Renal cortex interstitium (tissue), 11 donors: ENCODE data around the gene INPP5D. TPM values are rescaled to one million over a fixed set of nuclear protein-coding genes. Genes with fewer than 3 reads are reported as not detected.
A peak's percentile ranks its signal among the peaks of the same experiment; 100 is the strongest.
"Not testable (repeated sequence)": the region's sequence is repeated elsewhere in the genome, so short reads cannot be mapped to it uniquely, and the experiment has no call there.

Experiments used
- DNase-seq, 11 donors: peaks; one replicate each; pipeline ENCODE4 v3.0.0-alpha.2; 2013; ENCODE audit warnings: low read depth in 9 of 11, low spot score in 4 of 11; ENCODE audit errors: extremely low read depth in 1 of 11
- polyA plus RNA-seq, 3 donors: library from polyadenylated mRNA; unstranded; fragments of 120-200 nt; gene quantifications; one replicate each; pipeline ENCODE4 v1.2.1, GENCODE V29; 2013; ENCODE audit not compliant: insufficient read length in 3 of 3

The INPP5D gene
- polyA plus RNA-seq, 3 donors, result 6.1 to 10.8 (median 6.9) TPM

DNA sequence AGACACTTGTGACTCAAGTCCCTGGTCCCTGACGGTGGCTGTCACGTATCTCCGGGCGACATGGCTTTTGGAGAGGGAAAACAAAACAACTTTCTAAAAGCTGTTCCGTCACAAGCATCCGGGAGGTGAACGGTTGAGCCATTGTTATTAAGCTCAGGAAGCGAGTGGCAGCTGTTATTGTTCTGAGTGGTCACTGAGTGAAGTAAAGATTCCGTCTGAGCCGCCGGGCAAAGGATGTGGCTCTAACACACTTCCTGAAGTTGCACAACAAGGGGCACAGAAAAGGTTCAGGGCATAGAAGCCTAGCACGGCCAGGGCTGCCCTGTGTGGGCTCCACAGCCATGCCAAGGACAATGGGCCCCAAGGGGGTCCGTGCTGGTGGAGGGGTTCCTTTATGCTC is 24.3 kb downstream of the INPP5D start:
- DNase-seq, result peak in 3 of 11 donors; percentile 24 to 32 (median 26)

DNA sequence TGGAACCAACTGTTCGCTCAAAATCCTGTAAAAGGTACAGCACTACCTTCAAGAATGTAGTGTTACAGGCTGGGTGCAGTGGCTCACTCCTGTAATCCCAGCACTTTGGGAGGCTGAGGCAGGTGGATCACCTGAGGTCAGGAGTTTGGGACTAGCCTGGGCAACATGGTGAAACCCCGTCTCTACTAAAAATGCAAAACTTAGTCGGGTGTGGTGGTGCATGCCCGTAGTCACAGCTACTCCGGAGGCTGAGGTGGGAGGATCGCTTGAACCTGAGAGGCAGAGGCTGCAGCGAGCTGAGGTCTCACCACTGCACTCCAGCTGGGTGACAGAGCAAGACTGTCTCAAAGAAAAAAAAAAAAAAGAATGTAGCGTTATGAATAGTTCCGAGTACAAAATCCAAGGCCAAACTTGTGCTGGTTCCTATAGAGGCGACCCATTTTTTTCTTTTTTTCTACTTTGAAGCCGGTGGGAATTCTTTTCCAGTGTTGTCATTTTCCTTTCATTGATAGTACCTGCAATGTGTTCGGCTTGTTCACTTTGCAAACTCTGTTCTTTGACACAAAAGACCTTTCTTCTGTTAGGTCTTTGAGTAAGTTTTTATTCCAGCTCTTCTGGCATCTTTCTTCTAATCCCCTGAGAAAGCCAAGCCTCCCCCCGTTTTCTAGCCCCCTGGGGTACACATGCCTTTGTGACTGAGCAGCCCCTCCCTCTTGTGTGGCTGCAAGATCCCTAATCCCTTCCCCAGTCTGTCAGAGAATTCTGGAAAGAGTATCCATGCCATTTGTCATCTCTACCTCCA is 25.1 kb downstream of the INPP5D start:
- no peak for DNase-seq

DNA sequence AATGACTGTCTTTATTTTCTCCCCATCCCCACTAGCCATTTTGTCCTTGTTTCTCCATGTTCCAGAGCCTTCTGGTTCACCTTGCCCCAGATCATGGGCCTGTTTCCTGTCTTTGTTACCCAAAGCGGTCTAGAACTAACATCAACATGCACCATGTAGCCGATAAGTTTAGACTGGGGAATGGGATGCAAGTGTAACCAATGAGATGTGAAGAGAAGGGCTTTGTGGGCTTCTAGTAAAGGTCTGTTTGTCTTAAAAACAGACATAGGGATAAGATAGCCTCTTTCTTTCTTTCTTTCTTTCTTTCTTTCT is 25.7 kb downstream of the INPP5D start:
- DNase-seq, result no peak

DNA sequence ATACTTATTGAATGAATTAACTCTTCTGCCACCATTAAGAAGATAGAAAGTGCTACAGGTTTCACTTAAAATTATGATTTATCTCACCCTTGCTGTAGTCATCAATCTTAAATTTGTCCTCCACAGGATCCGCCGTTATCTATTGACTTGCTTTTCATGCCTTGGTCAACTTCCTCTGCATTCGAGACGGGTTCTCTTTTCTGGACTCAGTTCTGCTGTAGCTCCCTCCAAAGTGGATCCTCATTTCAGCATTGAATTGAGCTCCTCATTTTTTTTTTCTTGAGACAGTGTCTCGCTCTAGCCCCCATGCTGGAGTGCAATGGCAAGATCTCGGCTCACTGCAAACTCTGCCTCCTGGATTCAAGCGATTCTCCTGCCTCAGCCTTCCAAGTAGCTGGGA is 27.6 kb downstream of the INPP5D start:
- no peak for DNase-seq

DNA sequence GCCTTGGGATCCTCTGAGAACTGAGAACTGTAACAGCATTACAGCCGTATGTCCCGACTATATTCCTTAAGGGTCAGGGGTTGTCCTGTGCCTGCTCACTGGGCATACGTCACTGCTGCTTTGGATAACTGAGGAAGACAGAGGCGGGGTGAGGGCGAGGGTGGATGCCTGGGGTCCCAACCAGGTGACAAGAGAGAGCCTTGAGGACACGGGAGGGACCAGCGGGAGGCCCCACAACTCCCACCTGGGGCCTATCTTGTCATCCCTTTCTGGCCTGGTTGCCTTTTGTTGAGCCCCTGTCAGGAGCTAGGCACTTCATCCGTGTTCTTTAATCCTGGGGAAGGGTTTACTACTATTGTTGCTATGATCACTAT is 28.8 kb downstream of the INPP5D start:
- no peak for DNase-seq

DNA sequence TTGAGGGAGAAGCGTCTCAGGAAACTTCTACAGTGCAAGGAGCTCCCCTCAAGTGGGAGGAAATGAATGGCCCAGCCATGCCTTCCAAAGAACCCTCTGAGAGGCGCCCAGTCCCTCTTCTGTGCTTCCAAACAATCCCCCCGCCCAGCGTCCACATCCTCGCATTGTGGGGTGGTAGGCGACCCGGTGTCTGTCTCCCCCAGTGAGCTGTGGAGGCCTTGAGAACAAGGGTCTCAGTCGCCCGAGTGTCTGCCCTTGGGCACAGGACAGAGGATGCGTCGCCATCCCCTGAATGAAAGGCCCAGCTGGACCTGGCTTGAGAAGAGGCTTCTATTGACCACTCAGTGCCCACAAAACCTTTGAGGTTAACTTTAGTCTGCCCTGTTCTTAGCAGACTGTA is 29.7 kb downstream of the INPP5D start:
- no peak for DNase-seq

DNA sequence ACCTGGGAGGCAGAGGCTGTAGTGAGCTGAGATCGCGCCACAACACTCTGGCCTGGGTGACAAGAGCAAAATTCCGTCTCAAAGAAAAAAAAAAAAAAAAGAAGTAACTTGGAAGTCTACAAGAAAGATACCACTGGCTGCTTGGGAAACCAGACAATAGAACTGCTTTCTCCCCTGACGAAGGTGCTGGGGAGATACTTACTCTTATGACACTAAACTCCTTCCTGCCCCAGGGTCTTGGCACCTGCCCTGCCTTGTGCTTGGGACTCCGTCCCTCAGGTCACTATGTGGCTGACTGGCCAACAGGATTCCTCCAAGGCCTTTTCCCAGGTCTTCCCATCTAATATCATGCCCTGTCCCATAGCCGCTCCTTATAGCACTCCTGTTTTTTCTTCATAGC is 30.7 kb downstream of the INPP5D start:
- DNase-seq, result no peak

DNA sequence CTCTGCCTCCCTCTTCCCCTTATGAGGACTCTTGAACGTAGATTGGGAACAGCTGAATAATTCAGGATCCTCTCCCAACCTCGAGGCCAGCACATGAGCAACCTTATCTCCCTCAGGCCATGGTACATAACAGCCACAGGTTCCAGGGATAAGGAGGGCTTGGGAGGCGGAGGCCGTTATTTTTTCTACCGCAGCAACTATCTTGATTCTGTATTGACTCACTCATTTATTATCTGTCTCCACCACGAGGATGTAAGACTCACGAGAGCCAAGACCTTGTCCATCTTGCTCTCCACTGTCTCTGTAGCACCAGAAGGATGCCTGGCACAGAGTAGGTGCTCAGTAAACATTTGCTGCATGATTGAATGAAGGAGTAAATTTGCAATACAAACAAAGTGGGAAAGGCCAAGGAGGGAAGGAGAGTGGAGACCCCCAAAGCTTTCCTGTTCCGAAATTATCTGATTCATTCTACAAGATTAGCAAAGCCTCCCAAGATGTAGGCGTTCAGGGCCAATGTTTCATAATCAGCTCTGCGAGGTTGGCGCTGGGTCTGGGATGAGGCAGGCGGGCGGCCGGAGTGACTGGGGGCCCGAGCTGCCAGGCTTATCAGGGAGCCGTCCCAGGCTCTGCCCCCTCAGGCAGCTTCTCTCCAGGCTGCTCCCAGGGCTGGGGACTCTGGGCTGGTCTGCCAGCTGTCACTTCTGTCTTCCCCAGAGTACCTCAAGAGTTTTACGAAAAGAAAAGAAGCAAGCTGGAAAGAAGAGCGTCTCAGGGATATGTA is 31.6 kb downstream of the INPP5D start:
- no peak for DNase-seq

DNA sequence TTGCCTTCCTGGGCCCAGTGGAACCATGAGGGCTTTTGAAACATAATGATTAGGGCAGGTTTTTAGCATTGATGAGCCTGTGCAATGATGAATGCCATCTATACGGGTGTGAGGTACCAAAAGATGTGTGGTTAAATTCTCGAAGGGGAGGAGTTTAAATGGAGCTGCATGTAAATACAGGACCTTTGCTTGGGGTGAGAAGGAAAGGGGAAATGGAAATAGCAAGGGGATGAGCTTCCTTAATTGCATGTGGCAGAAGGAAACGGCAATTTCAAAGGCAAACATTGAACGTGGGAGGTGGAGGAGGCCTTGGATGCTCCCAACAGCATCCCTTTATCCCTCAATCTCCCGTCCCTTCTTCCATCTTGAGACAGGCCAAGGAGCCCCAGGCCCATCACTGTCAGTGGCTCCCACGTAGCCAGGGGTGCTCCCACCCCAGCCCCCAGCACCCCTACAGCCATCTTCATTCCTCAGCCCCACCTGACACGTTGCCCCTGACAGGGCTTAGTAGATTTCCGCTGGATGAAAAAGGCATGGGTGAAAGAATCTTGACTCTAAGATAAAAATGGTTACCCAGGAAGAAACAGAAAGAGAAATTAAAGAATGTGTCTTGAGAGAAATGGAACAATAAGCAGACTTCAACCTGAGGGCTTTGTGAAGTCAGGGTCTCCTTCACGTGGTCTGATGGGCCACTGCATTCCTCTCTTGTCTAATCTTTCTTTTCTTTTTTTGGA is 32.5 kb downstream of the INPP5D start:
- no peak for DNase-seq

DNA sequence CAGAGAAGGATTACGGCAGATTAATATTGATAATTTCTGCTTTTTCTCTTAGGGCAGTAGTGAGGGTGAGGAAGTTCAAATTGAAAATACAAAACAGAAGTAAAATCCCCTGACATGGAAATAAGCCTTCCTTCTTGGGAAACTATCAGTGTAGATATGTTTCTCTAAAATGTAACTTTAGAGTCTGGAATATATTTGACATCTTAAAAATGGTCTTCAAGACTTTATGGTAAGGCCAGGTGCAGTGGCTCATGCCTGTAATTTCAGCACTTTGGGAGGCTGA is 33.0 kb downstream of the INPP5D start:
- no peak for DNase-seq

DNA sequence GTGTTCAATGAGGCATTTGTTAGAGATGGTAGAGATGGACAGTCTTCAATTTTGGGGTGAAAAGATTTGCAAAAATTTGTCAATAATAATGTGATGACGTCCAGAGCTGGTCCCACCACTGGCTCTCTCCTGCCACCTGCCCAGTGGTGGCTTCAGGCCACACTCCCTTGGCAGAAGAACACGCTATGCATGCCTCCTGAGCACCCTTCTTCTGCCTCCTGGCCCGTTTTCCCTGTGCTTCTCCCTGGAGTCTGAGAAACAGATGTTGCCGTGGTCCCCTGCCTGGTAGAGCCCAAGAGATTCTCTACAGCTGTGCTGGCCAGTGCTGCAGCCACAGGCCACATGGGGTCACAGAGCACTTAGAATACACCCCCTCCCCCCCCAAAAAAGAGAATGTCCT is 33.6 kb downstream of the INPP5D start:
- no peak for DNase-seq

DNA sequence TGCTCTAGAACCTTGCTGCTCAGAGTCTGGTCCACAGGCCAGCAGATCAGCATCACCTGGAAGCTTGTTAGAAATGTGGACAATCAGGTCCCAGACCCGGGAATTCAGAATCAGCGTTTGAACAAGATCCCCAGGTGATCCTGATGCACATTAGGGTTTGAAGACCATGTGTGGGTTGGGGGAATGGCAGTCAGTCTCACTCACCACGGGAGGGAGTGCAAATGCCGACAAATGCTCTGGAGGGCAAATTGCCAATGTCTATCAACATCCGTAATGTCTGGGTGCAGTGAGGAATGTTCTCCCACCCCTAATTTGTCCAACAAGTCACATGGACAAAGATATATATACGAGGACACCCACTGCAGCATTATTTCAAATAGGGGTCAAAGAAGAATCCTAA is 34.5 kb downstream of the INPP5D start:
- no peak for DNase-seq

DNA sequence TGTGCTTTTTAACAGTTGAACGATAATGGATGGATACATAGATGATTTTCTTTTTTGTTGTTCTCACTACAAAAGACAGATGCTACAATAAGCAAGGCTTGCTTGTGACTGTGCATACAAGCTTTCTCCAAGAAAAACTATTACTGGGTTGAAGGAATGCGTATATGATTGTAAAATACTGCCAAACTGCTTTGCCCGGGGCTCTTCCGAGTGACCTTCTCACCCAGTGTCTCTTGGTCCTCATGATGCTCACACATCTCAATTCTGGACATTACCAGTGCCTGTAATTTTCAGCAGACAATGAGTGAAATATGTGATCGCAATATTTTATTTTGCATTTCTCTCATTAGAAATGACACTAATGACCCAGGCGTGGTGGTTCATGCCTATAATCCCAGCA is 35.9 kb downstream of the INPP5D start:
- no peak for DNase-seq

DNA sequence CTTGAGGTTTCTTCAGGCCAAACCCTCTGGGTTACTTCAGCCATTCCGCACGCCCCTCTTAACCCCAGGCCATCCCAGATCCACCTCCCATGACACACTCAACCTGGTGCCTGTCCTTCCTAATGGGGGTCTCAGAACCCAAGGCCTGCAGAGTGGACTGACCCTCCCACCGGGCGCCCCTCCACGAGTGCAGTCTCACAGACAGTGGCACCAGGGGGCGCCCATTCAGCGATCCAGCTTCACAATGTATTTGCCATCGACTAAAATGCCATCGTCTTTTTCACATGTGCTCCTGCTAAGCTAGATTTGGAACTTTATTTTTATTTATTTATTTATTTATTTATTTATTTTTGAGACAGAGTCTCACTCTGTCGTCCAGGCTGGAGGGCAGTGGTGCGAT is 38.5 kb downstream of the INPP5D start:
- no peak for DNase-seq

DNA sequence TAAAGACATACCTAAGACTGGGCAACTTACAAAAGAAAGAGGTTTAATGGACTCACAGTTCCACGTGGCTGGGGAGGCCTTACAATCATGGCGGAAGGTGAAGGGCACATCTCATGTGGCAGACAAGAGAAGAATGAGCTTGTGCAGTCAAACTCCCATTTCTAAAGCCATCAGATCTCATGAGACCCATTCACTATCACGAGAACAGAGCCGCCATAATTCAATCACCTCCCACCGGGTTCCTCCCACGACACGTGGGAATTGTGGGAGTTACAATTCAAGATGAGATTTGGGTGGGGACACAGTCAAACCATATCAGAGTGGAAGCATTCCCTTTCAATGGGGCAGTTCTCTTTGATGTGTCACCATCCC is 39.7 kb downstream of the INPP5D start:
- not testable (repeated sequence) for DNase-seq

DNA sequence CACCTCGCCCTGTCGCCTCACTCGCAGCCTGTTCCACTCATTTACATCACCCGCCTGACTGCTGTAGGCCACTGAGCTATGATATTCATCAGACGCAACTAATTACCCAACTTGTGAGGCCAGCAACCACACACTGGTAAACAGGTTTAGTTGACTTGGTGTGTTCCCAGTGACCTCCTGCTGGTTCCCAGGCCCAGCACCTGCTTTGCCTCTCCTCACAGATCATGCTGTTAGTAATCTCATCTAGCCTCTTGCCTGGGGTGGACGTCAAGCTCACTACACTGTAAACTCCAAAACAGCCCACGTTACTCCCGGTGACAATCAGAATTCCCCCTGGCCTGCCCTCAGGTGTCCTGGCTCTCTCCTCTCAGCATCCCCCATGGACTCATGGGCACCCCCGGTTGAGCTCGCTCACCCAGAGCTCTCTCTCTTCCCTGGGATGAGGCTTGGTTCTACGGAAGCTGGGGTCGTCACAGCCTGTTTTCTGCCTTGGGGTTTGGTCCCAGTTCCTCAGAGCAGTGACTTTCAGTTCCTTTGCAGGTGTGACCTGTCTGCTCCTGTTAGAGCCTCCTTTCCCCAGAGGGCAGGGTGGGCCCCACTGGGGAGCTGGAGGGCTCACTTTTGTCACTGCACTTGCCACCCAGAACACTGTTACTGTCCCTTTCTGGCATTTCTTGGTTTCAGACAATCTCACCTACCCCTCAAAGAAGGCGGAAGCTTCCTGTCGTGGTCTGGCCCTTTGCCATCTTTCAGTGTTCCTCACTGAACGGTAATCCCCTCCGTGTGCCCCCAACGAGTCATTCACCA is 40.3 kb downstream of the INPP5D start:
- DNase-seq, result no peak

DNA sequence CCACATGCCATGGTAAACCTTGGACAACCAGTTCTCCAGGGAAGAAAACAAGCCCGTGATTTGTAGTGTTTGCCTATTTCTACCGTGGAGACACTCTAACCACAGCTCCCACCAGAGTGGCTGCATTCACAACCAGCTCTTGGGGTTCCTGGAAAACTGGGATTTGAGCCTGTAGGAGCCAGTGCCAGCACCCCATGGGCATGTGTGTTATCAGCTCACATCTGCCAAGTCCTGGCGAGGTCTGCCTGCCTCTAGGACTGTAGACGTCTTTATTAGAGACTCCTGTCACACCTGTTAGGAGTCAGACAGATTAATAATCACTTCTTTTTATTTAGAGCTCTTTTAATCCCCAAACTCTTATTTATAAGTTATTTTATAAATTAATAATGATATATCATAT is 41.0 kb downstream of the INPP5D start:
- no peak for DNase-seq

DNA sequence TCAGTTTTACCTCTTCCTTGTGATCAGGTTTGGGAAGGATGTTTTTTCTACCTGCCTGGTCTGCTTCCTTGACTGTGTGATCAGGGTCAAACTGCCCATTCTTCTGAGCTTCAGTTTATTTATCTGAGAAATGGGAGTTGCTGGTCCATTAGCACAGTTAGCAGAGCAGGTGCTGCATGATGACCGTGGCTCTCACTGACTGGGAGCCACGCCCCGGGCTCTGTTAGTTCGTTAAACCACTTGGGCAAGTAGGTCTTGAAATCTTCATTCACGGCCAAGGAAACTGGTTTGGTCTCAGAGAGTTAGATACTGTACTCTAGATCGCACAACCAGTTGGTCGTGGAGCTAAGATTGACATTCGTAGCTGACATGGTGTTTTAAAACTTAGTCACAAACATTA is 41.7 kb downstream of the INPP5D start:
- DNase-seq, result no peak

DNA sequence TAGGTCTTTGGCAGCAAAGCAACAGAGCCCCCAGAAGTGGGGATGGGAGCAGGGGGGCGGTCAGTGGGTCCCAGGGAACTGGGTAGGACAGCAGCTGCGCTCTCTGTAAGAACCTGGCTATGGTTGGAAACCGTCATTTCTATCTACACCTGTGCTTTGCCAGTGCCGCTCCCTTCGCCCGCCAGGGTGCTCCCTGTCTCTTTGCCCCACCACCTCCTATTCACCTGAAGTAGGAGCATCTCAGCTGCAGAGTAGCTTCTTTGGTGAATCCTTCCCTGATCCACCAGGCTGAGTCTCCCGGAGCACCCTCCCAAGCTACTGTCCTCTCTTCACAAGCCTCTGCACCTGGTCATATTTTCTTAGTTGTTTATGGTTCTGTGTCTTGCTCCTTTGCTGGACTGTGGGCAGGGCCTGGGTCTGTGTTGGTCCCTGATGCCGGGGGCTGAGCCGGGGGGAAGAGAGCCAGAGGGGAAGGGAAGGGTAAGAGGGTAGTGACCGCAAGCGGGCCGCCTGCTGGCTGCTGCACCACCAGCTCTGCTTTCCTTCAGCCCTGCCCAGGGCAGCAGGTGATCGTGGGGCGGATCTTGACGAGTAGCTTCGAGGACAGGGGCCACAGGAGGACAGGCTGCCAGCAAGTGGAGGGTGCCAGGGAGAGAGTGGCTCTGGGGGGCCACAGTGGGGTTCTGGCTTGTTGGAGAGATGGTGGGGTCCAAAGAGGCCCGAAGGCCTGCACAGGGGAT is 45.2 kb downstream of the INPP5D start:
- no peak for DNase-seq
